GM18868 (cell line): ENCODE data around the gene C12orf43.
"Not testable (repeated sequence)": the region's sequence is repeated elsewhere in the genome, so short reads cannot be mapped to it uniquely, and the experiment has no call there.

ENCODE experiments used
- ATAC-seq: cut with Tn5 transposase; IDR thresholded peaks from one replicate; pipeline ENCODE4 v1.9.1; 2021; ENCODE audit warnings: mild to moderate bottlenecking, moderate library complexity; ENCODE audit not compliant: unreplicated experiment

C12orf43 gene, protein sequence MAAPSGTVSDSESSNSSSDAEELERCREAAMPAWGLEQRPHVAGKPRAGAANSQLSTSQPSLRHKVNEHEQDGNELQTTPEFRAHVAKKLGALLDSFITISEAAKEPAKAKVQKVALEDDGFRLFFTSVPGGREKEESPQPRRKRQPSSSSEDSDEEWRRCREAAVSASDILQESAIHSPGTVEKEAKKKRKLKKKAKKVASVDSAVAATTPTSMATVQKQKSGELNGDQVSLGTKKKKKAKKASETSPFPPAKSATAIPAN

DNA sequence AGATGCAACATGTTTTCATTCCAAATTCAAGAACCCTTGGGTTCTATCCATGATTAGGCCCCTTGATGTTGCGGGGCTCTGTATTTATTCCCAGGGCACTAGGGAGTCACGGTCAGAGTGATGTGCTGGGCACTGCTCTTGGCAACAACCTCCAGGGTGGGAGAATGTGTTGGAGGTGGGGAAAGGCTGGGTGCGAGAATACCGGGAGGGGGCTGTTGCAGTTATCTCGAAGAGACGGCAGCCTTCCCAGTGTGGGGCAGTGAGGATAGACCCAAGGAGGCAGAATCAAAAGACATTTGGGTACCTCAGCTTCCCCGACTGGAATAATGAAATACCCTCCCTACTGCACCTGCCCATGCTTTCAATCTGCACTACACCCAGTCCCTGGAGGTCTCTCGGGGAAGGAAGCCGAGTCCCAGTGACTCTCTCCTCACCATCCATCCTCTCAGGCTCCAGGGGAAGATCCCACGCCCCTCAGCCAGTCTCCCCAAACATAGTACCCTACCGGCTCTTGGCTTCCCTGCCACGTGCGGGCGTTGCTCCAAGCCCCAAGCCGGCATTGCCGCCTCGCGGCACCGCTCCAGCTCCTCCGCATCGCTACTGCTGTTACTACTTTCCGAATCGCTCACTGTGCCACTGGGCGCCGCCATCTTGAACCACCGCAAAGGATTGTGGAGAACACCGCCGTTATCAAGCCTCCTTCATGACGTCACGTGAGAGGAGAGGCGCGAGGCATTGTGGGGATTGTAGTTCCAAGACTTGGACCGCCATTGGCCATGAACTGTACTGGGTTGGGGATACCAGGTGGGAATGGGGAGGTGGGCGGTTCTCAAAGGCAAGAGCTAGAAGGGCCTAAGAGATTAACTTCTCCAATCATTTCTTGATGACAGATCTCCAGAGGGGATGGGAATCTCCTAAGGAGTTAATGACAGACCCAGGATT is at the start of gene C12orf43:
Gene C12orf43 (minus strand): TSS at position 663 of the 942 bp plus-strand sequence. CDS start 13 bp downstream, at position 650.
- ATAC-seq: peak; percentile 98

DNA sequence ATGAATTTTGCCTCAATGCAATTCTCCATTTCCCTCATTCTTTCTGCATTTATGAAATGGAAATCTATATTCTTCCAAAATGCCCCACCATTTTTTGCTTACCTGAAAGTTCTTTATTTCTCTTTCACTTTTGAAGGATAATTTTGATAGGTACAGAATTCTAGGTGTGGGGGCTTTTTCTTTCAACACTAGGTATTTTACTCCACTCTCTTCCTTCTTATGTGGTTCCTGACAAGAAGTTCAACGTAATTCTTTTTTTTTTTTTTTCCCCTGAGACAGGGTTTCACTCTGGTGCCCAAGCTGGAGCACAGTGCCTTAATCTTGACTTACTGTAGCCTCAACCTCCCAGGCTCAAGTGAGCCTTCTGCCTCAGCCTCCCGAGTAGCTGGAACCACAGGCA is 49.1 kb upstream of the C12orf43 start:
- ATAC-seq: no peak

DNA sequence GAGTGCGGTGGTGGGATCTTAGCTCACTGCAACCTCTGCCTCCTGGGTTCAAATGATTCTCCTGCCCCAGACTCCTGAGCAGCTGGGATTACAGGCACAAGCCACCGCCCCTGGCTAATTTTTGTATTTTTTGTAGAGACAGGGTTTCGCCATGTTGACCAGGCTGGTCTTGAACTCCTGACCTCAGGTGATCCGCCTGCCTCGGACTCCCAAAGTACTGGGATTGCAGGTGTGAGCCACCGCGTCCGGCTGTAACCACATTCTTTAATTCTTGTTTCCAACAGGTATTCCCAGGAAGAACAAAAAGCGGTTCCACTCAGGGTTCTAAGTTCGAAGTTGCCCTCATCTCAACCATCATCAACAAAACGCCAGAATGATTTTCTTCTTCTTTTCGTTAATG is 48.3 kb upstream of the C12orf43 start:
- ATAC-seq: not testable (repeated sequence)

DNA sequence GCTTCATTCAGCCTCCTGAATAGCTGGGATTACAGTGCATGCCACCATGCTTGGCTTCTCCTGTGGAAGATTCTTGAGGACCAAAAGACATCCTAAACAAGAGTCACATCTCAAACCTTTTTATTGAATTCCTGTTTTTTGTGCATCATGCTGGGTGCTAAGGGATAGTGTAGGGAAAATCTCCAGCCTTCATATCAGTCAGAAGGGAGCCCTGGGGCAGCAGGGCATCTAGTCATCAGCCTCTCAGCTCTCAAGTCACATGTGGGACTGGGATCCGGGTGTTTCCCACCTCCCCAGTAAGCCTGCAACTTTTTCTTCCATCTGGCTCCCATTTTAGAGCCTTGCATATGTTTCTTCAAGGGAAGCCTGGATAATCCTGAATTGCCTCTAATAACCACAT is 47.8 kb upstream of the C12orf43 start:
- ATAC-seq: no peak

DNA sequence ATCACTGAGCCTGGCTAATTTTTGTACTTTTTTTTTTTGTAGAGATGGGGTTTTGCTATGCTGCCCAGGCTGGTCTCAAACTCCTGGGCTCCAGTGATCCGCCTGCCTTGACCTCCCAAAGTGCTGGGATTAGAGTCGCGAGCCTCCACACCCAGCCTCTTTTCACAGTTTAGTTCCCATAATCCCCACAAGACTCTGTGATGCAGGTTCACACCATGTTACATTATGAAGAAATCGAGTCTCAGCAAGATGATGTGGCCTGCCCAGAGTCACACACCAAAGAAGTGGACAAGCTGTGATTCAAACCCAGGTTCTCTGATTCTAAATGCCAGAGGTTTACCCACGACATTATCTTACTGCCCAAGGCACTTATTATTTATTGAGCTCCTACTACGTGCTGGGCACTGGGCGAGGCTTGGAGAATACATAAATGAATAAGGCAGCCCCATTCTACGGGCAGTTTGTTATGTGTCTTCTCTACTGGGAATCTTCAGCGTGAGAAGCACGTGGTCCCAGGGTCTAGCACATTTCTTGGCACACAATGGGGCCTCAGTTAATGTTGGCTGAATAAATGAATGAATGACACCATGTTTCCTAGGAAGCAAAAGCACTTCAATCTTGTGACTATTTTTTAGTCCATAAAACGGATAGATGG is 46.2 kb upstream of the C12orf43 start:
- ATAC-seq: no peak

DNA sequence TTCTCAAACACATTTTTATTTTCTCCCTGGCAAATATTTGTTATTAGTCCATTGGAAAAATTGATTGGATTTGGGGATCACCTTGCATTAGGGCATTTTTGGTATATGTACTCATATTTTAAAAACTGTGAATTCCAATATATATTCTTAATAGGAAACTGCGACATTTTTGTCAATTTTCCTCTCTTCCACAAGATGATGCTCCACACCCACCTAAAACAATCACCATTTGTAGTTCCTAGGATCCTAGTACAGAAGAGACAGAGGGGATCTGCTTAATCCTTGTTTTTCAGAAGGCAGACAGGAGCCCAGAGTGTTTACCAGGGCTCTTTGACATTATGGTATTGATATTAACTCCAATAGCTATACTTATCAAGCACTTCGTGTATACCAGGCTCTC is 45.5 kb upstream of the C12orf43 start:
- ATAC-seq: no peak

DNA sequence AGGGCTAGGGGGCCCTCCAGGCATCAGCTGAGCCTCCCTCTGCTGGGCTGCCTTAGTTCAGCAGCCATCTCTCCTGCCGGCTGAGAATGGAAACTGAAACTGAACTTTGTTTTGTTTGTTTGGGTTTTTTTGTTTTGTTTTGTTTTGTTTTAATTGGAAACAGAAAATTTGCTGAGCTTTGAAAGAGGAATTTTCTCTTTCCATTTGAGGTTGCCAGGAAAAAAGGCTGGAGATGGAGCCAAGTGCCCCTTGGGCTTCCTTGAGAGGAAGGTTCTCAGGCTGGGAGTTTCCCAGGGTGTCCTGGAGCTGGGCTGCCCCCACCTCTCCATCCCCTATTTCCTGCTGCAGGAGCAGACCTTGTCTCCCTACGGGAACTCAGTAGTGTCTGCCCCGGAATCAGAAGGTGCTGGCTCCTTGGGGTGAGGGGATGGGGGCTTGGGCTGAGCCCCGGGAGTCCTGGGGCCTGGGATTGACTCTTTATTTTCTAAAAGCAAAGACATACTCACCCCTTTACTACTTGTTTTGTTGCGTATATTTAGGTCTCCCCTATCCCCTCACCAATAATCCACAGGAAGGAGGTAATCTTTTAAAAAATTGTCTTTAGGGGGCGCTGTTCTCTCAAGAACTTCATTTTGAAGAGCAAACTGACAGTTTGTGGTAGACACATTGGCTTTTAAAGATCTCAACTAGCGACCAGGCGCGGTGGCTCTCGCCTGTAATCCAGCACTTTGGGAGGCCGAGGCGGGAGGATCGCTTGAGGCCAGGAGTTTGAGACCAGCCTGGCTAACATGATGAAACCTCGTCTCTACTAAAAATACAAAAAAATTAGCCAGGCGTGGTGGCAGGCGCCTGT is 44.1 kb upstream of the C12orf43 start:
- ATAC-seq: peak; percentile 82

DNA sequence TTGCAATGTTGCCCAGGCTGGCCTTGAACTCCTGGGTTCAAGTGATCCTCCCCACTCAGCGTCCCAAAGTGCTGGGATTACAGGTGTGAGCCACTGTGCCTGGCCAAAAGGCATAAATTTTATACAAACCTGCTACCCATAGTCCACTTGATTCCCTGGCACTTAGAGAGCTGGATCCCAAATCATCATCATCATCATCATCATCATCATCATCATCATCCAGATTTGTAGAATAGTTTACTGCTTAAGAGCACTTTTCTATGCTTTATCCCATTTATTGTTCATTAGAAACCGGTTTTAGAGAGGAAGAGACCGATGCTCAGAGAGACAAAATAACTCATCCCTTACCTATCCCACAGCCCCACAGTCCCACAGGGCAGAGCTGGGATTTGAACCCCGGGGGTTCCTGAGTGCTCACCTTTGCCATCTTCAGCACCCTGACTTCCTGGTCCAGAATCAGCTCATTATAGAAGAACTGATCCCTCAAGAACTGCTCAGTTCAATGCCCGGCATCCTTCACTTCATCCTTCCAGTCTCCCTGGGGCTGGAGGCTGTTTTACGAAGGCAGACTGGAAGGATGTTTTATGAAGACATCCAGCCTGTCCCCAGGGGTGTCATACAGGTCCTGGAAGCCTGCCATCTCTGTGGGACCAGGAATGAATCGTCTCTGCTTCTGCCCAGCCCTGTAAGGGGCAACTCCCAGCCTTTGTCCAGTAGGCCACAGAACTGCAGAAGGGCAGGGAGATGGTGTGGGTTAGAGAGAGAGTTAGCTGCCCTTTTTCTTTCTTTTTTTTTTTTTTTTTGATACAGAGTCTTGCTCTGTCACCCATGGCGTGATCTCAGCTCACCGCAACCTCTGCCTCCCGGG is 43.0 kb upstream of the C12orf43 start:
- peak; percentile 25 for ATAC-seq

DNA sequence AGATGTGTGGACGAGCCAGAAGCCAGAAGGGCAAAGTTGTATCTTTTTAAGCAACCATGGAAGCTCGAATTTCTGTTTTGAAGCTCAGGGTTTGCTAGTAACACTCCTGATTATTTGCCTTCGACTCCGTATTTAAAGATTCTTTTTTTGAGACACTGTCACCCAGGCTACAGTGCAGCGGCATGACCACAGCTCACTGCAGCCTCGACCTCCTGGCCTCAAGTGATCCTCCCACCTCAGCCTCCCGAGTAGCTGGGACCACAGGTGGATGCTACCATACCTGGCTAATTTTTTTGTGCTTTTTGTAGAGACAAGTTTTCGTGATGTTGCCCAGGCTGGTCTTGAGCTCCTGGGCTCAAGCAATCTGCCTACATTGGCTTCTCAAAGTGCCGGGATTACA is 41.5 kb upstream of the C12orf43 start:
- ATAC-seq: no peak

DNA sequence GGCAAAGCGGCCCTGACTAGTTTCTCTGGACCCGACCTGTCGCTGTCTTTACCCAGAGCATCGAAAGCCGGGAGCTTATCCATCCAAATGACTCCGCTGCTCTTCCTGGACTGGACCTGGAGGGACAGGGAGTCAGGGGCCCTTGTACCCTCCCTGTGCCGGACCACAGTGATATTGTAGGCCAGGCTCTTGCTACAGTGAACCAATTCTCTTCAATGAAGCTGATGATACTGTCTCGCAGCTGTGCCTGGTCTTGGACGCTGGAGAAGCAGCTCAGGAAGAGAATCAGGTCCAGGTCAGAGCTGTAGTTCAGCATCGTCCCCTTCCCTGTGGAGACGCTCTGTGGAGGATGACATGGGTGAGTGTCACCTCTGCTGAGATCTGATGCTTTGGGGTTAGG is 37.4 kb upstream of the C12orf43 start:
- ATAC-seq: no peak

DNA sequence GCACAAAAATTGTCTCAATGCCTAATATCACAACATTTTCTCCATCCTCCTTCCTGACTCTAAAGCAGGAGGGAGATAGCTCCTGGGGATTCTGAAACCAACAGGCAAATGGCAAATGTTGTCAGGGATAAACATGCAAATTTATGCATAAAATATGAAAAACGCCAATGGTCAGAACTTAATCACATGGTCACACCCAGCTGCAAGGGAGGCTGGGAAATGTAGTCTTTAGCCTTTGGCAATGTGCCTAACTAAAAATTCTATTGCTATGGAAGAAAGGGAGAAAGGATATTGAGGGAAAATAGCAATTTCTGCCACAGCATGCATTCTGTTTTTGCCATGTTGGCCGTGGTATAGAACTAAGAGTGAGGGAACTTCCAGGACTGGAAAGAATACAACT is 34.4 kb upstream of the C12orf43 start:
- ATAC-seq: no peak

DNA sequence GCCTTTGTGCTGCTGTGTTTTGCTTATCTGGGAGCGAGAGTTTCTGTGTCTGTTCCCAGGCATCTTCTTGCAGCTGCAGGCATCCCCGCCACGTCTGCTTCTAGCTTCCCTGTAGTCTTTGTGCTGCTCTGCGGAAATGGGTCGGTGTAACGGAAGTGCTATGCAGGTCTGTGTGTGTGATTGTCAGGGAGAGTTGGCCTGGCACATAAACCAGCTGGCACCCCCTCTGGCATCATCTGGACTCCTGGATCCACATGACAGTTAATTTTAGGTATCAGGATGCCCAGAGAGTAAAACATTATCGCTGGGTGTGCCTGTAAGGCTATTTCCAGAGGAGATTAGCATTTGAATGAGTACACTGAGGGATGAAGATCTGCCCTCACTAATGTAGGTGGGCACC is 32.2 kb upstream of the C12orf43 start:
- no peak for ATAC-seq

DNA sequence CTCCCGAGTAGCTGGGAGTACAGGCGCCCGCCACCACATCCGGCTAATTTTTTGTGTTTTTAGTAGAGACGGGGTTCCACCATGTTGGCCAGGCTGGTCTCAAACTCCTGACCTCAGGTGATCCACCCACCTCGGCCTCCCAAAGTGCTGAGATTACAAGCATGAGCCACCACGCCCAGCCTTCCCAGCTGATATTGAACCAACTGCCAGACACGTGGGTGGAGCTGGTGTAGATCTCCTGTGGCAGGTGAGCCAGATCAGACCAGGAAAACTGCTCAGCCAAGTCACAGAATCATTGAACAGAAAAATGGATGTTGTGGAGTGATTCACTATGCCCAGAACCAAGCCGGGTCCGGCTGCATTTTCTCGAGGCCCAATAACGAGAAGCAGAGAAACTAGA is 31.1 kb upstream of the C12orf43 start:
- not testable (repeated sequence) for ATAC-seq

DNA sequence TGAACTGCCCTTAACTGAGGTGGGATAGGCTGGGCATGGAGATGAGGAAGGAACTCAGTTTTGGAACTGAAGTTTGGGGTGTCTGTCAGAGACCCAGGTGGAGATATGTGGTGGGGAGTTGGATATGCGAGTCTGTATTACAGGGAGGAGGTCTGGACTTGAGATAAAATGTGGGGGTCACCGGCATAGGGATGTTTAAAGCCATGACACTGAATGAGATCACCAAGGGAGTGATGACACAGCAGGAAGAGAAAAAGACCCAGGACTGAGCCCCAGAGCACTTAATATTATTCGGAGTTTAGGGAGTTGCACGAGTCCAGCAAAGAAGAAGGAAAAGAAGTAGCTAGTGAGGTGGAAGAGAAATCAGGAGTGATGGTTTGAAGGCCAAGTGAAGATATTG is 26.8 kb upstream of the C12orf43 start:
- no peak for ATAC-seq

DNA sequence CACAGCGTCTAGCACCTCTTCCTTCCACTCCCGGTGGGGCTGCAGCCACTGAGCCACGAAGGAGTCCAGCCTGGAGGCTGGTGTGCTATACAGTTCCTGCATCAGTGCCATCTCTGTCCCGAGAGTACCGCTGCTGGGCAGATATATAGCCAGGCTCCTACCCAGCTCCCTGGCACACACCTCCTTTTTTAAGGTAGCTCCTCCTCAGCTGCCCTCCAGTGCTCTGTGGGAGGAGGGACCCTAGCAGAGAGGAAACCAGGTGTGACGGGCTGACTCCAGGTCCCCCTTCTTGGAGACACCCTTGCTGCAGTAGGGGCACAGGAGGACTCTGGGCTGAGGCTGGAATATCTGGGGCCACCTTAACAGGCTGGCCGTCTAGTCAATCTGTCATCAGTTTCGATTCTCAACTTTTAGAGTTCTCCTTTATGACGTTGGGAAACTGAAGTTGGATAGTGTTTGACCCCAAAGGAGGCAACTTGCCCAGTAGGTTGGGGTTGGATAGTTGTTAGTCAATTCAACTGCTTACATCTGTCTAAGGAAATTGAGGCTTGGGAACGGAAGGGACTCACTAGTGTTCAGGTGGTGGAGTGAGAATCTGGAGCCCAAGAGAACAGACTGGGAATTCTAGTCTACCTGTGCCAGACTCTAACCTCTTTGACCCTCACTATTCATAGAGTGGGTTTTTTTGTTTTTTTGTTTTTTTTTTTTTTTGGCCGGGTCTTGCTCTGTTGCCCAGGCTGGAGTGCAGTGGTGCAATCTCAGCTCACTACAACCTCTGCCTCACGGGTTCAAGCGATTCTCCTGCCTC is 22.8 kb upstream of the C12orf43 start, which contains the start of gene OASL:
Gene OASL (minus strand): TSS at position 386 of the 808 bp plus-strand sequence. CDS start 275 bp downstream, at position 111.
- no peak for ATAC-seq

DNA sequence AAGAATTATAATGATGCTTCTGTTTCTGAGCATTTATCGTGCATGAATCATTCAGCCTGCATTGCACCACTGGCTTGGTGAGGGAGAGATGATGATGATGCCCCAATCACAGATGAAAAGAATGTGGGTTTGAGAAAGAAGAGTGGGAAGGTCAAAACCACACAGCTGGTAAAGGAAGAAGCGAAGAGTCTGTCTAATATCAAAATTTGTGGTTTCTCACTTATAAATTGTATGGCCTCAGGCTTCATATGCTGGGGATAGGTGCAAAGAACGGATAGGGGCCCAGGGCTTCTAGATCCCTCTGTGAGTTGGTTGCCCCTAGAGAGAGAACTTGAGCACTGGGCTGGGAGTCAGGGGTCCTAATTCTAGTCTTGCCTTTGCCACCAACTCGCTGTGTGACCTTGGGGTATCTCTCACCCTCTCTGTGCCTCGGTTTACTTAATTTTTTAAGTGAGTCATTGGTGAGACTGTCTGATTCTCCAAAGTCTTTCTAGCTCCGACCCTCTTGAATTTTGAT is 20.6 kb upstream of the C12orf43 start:
- ATAC-seq: no peak

DNA sequence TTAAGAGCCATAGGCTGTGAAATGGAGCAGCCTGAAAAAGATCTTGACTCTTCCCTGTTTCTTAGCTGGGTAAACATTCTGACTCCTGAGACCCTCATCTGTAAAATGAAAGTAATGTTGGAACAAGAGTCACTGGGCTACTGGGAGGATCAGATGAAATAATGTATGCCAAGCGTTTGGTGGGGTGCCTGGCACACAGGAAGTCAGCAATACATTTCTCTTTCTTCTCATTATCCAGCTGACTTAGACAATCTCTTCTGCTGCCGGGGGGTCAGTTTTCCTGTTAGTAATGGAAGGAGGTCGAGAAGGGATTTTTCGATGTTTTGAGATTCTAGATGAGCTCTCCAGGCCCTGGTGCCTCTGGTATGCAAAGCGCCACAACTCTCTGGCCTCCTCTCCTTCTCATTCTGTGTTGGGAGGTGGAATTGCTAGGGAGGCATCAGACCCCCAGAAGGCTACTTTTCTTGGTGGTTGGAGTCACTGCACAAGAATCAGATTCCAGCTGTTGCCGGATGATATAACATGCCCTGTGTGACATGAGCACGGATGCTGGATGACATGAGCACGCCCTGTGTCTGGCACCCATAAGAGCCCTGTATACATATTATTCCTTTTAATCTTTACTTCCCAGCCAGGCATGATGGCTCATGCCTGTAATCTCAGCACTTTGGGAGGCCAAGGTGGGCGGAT is 18.5 kb upstream of the C12orf43 start:
- ATAC-seq: no peak
